ENCODE data around the gene ODAPH. TPM values are rescaled to one million over a fixed set of nuclear protein-coding genes. Genes with fewer than 3 reads are reported as not detected.
"Not testable (repeated sequence)": the region's sequence is repeated elsewhere in the genome, so short reads cannot be mapped to it uniquely, and the experiment has no call there.

Gene ODAPH
- not detected for total RNA-seq

GRCh38 chr4:75555294-75556164 is at the start of gene ODAPH:
TSS of gene ODAPH (plus strand) at chr4:75556066. CDS start at chr4:75556083, 17 bp downstream.
- Histone ChIP-seq H3K36me3 (no peaks in the 10 kb centered on the region), H3K4me1 (no peaks in the 10 kb centered on the region), H3K9me3 (no peaks in the 10 kb centered on the region), H3K27ac (no peak within 1 kb of the TSS), H3K4me3 (no peak within 1 kb of the TSS), H3K27me3 (no peaks in the 10 kb centered on the region)
- TF ChIP-seq POLR2AphosphoS5 (IDR thresholded peaks at IDR 0.05) = no peak
- no peak for TF ChIP-seq POLR2A (IDR thresholded peaks at IDR 0.05)
- TF ChIP-seq, protein P1, sequence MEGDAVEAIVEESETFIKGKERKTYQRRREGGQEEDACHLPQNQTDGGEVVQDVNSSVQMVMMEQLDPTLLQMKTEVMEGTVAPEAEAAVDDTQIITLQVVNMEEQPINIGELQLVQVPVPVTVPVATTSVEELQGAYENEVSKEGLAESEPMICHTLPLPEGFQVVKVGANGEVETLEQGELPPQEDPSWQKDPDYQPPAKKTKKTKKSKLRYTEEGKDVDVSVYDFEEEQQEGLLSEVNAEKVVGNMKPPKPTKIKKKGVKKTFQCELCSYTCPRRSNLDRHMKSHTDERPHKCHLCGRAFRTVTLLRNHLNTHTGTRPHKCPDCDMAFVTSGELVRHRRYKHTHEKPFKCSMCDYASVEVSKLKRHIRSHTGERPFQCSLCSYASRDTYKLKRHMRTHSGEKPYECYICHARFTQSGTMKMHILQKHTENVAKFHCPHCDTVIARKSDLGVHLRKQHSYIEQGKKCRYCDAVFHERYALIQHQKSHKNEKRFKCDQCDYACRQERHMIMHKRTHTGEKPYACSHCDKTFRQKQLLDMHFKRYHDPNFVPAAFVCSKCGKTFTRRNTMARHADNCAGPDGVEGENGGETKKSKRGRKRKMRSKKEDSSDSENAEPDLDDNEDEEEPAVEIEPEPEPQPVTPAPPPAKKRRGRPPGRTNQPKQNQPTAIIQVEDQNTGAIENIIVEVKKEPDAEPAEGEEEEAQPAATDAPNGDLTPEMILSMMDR (IDR thresholded peaks at IDR 0.05) = no peak
- intact Hi-C loops (cut with DNase I; ENCODE audit: low total_unique reads) = no loop called here
- DNase-seq (ENCODE audit: low spot score in 2 of 2) = no peak

DNA sequence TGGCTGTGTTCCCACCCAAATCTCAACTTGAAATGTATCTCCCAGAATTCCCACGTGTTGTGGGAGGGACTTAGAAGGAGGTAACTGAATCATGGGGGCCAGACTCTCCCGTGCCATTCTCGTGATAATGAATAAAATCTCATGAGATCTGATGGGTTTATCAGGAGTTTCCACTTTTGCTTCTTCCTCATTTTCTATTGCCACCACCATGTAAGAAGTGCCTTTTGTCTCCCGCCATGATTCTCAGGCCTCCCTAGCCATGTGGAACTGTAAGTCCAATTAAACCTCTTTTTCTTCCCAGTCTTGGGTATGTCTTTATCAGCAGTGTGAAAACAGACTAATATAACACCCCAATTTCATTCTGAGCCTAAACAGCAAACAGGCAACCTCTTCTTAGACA is 46.3 kb upstream of the ODAPH start:
- H3K27me3 ChIP-seq; intact Hi-C loops (cut with DNase I; ENCODE audit: low total_unique reads); H3K4me3 ChIP-seq; H3K36me3 ChIP-seq; DNase-seq (ENCODE audit: low spot score in 2 of 2); H3K27ac ChIP-seq; H3K9me3 ChIP-seq: not testable (repeated sequence)
- peaks cover 0 to 16% of the 10 kb centered on the region in 2 donors for H3K4me1 ChIP-seq

DNA sequence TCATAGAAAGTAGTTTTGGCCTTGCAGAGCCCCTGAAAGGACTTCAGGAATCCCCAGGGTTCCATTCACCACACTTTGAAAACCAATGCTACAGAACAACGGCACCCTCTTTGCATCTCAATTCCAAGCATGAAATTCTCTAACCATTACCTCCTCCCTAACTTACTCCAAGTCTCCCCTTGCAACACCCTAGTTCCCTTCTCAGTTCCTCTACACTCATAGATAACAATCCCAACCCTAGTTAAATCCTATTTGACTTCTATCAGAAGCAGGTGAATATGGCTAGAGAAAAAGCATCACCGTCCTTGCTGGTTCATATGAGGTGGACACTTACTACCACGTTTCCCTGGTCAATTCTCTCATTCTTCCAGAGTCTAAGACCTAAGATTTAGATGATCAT is 44.0 kb upstream of the ODAPH start:
- Histone ChIP-seq H3K4me3 (peak overlapping the region in 2 of 3 donors; percentile 61 to 79), H3K9me3 (no peaks in the 10 kb centered on the region), H3K27me3 (no peaks in the 10 kb centered on the region), H3K4me1 (peaks cover 0 to 16% of the 10 kb centered on the region in 2 donors), H3K27ac (peak overlapping the region; percentile 34 to 94), H3K36me3 (no peaks in the 10 kb centered on the region)
- intact Hi-C loops (cut with DNase I; ENCODE audit: low total_unique reads) = no loop called here
- DNase-seq (ENCODE audit: low spot score in 2 of 2) = no peak
- TF ChIP-seq POLR2AphosphoS5 (IDR thresholded peaks at IDR 0.05) (no peak), POLR2A (IDR thresholded peaks at IDR 0.05) (no peak)
- TF ChIP-seq, protein P1 (IDR thresholded peaks at IDR 0.05) = no peak

GRCh38 chr4:75512386-75513211 is 43.3 kb upstream of the ODAPH start:
- intact Hi-C loops (cut with DNase I; ENCODE audit: low total_unique reads) = no loop called here
- H3K27me3 ChIP-seq = no peaks in the 10 kb centered on the region
- peak overlapping the region; percentile 34 to 94 for H3K27ac ChIP-seq

DNA sequence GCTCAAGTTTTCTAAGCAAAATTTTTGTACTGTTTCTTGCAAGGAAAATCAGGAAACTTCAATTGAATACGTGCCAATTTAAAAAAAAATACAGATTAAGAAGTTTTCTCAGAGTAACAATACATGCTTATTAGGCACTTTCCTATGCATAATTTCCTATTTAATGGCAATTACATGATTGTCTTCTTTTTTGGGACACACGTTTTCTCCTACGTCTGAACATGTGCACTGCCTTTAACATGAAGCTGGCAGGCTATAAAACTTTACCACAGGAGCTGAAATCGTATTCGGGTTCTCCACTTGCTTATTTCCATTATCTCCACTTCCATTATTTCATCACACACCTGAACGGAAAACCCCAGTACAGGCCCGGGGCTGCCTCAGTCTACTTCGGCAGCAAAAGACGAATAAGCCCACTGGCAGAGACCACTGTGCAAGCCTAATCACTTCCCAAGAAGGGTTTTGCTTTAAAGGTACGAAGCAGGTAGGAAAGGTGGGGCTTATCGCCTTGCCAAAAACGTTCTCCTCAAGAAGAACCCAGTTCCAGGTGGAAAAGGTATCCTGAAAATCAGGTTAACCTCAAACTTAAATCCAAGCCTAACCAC is 42.2 kb upstream of the ODAPH start:
- Histone ChIP-seq H3K36me3 (no peaks in the 10 kb centered on the region), H3K4me1 (peaks cover 0 to 16% of the 10 kb centered on the region in 2 donors), H3K4me3 (peak overlapping the region; percentile 61 to 86 (median 79)), H3K27ac (peak overlapping the region; percentile 94 to 96), H3K9me3 (no peaks in the 10 kb centered on the region), H3K27me3 (no peaks in the 10 kb centered on the region)
- DNase-seq (ENCODE audit: low spot score in 2 of 2) = no peak
- no peak for TF ChIP-seq POLR2A (IDR thresholded peaks at IDR 0.05)
- TF ChIP-seq, protein P1 (IDR thresholded peaks at IDR 0.05) = no peak
- intact Hi-C loops (cut with DNase I; ENCODE audit: low total_unique reads) = no loop called here

More at GRCh38 chr4:75512386-75513211, 43.3 kb upstream of the ODAPH start:
- Histone ChIP-seq H3K4me3 (peak overlapping the region; percentile 61 to 86 (median 79)), H3K4me1 (peaks cover 0 to 16% of the 10 kb centered on the region in 2 donors), H3K36me3 (no peaks in the 10 kb centered on the region), H3K9me3 (no peaks in the 10 kb centered on the region)
- no peak for DNase-seq (ENCODE audit: low spot score in 2 of 2)
- TF ChIP-seq POLR2A (IDR thresholded peaks at IDR 0.05) (no peak), POLR2AphosphoS5 (IDR thresholded peaks at IDR 0.05) (no peak)
- TF ChIP-seq, protein P1 (IDR thresholded peaks at IDR 0.05) = no peak
